NCI-H1436 treated with DMSO at 0.1 percent for 48 hours (cell line): ENCODE data around the gene RAPGEF2.
"Not testable (repeated sequence)": the region's sequence is repeated elsewhere in the genome, so short reads cannot be mapped to it uniquely, and the experiment has no call there.

Experiments
- DNase-seq: peaks from one replicate; lab custom pipeline; 2025; lab: John Stamatoyannopoulos, UW

Gene RAPGEF2

GRCh38 chr4:159160242-159160641 is 57.4 kb downstream of the RAPGEF2 start:
- DNase-seq = no peak

GRCh38 chr4:159161436-159161835 is 58.6 kb downstream of the RAPGEF2 start:
- DNase-seq = not testable (repeated sequence)

GRCh38 chr4:159162576-159162975 is 59.7 kb downstream of the RAPGEF2 start:
- DNase-seq = no peak

- no peak for DNase-seq
Observed at GRCh38 chr4:159163521-159163920, 60.6 kb downstream of the RAPGEF2 start.

- no peak for DNase-seq
Observed at GRCh38 chr4:159169404-159170302, 66.8 kb downstream of the RAPGEF2 start.

- DNase-seq = no peak
Observed at GRCh38 chr4:159171287-159171686, 68.4 kb downstream of the RAPGEF2 start.

GRCh38 chr4:159173886-159174285 is 71.0 kb downstream of the RAPGEF2 start:
- no peak for DNase-seq

- no peak for DNase-seq
Observed at GRCh38 chr4:159174645-159175084, 71.8 kb downstream of the RAPGEF2 start.

- peak; percentile 7 for DNase-seq
Observed at GRCh38 chr4:159175085-159175988, 72.5 kb downstream of the RAPGEF2 start.

GRCh38 chr4:159175989-159176375 is 73.1 kb downstream of the RAPGEF2 start:
- DNase-seq = no peak

GRCh38 chr4:159177265-159178150 is 74.6 kb downstream of the RAPGEF2 start:
- no peak for DNase-seq

- DNase-seq = no peak
Observed at GRCh38 chr4:159178151-159178546, 75.3 kb downstream of the RAPGEF2 start.

GRCh38 chr4:159178979-159179969 is 76.4 kb downstream of the RAPGEF2 start:
- no peak for DNase-seq

- DNase-seq = not testable (repeated sequence)
Observed at GRCh38 chr4:159183885-159184605, 81.2 kb downstream of the RAPGEF2 start.

- DNase-seq = no peak
Observed at GRCh38 chr4:159185591-159186023, 82.7 kb downstream of the RAPGEF2 start.

GRCh38 chr4:159188646-159189045 is 85.8 kb downstream of the RAPGEF2 start:
- DNase-seq = no peak

- DNase-seq = no peak
Observed at GRCh38 chr4:159190651-159191050, 87.8 kb downstream of the RAPGEF2 start.

GRCh38 chr4:159191989-159192388 is 89.1 kb downstream of the RAPGEF2 start:
- no peak for DNase-seq

GRCh38 chr4:159193046-159193620 is 90.3 kb downstream of the RAPGEF2 start:
- DNase-seq = no peak
